GM23338 (cell line): Measurements from ENCODE around the gene TFAP2A. TPM values are rescaled to one million over a fixed set of nuclear protein-coding genes. Genes with fewer than 3 reads are reported as not detected.
A peak's percentile ranks its signal among the peaks of the same experiment; 100 is the strongest.

Experiments used
- ATAC-seq: fragments of 200-7000 bp; cut with Tn5 transposase; 3 replicates; pipeline ENCODE4 v1.9.1; 2020
- DNase-seq: peaks from one replicate; pipeline ENCODE4 v3.0.0-alpha.2; 2015; ENCODE audit warnings: low spot score
- H2AFZ ChIP-seq: fragments of 200-600 bp; sonication (generic); 2 replicates; pipeline ENCODE4 v1.8.0; 2016; ENCODE audit warnings: antibody characterized with exemption, mild to moderate bottlenecking, moderate library complexity
- H3F3A ChIP-seq: fragments of 200-600 bp; sonication (generic); replicated peaks from 2 replicates; pipeline ENCODE4 v1.8.0; 2017; ENCODE audit warnings: antibody characterized with exemption, mixed run types, low read depth
- H3K27ac ChIP-seq: fragments of 200-600 bp; sonication (generic); 2 replicates; pipeline ENCODE4 v1.6.1; 2016; ENCODE audit warnings: low read depth
- H3K27me3 ChIP-seq: fragments of 200-600 bp; sonication (generic); 2 replicates; pipeline ENCODE4 v1.8.0; 2016; ENCODE audit warnings: mild to moderate bottlenecking, mixed run types, moderate library complexity; ENCODE audit not compliant: insufficient read depth
- H3K36me3 ChIP-seq: fragments of 200-600 bp; sonication (generic); 2 replicates; pipeline ENCODE4 v1.8.0; 2016; ENCODE audit warnings: mild to moderate bottlenecking; ENCODE audit not compliant: insufficient read depth
- H3K4me1 ChIP-seq: fragments of 200-600 bp; sonication (generic); 2 replicates; pipeline ENCODE4 v1.8.0; 2016; ENCODE audit warnings: mild to moderate bottlenecking, moderate library complexity; ENCODE audit not compliant: insufficient read depth
- H3K4me2 ChIP-seq: fragments of 200-600 bp; sonication (generic); 2 replicates; pipeline ENCODE4 v1.7.1; 2017; ENCODE audit warnings: mixed run types
- H3K4me3 ChIP-seq: fragments of 200-600 bp; sonication (generic); 2 replicates; pipeline ENCODE4 v1.6.1; 2016; ENCODE audit warnings: mixed run types
- H3K79me2 ChIP-seq: fragments of 200-600 bp; sonication (generic); replicated peaks from 2 replicates; pipeline ENCODE4 v1.8.0; 2017; ENCODE audit warnings: mild to moderate bottlenecking; ENCODE audit not compliant: insufficient read depth
- H3K9me2 ChIP-seq: fragments of 200-600 bp; sonication (generic); 2 replicates; pipeline ENCODE4 v1.8.0; 2017; ENCODE audit not compliant: insufficient read depth
- H4K20me1 ChIP-seq: fragments of 200-600 bp; sonication (generic); replicated peaks from 2 replicates; pipeline ENCODE4 v1.8.0; 2017; ENCODE audit warnings: mild to moderate bottlenecking; ENCODE audit not compliant: insufficient read depth
- H3K27ac Mint-ChIP-seq: 2 replicates; pipeline ENCODE4 v1.8.0; 2020; ENCODE audit warnings: inconsistent platforms, mild to moderate bottlenecking, moderate library complexity, mixed read lengths
- H3K27me3 Mint-ChIP-seq: 3 replicates; pipeline ENCODE4 v1.8.0; 2022; ENCODE audit warnings: low read depth, mild to moderate bottlenecking, moderate library complexity, mixed read lengths, inconsistent platforms; ENCODE audit not compliant: insufficient read depth, poor library complexity
- H3K36me3 Mint-ChIP-seq: 3 replicates; pipeline ENCODE4 v1.8.0; 2021; ENCODE audit warnings: low read depth, mild to moderate bottlenecking, inconsistent platforms, moderate library complexity, mixed read lengths
- H3K4me1 Mint-ChIP-seq: 3 replicates; pipeline ENCODE4 v1.8.0; 2020; ENCODE audit warnings: mild to moderate bottlenecking, inconsistent platforms, mixed read lengths
- H3K4me3 Mint-ChIP-seq: 3 replicates; pipeline ENCODE4 v1.8.0; 2021; ENCODE audit warnings: moderate library complexity, mild to moderate bottlenecking, inconsistent platforms, mixed read lengths
- H3K9me3 Mint-ChIP-seq: 3 replicates; pipeline ENCODE4 v1.8.0; 2020; ENCODE audit warnings: moderate library complexity, mild to moderate bottlenecking, inconsistent platforms, mixed read lengths
- ETS1 ChIP-seq: IDR thresholded peaks from 2 replicates; pipeline ENCODE4 v1.6.1; 2016; ENCODE audit warnings: antibody characterized with exemption
- EZH2 ChIP-seq: fragments of 200-600 bp; sonication (generic); IDR thresholded peaks from one replicate; pipeline ENCODE4 v1.8.0; 2017; ENCODE audit warnings: antibody characterized with exemption, mild to moderate bottlenecking, low read depth; ENCODE audit not compliant: unreplicated experiment
- EZH2phosphoT487 ChIP-seq: fragments of 200-600 bp; sonication (generic); IDR thresholded peaks from one replicate; pipeline ENCODE4 v1.8.1; 2018; ENCODE audit warnings: antibody characterized with exemption; ENCODE audit not compliant: unreplicated experiment
- POLR2AphosphoS5 ChIP-seq: IDR thresholded peaks from 2 replicates; pipeline ENCODE4 v1.6.1; 2016; ENCODE audit warnings: antibody characterized with exemption, low read depth
- REST ChIP-seq: IDR thresholded peaks from one replicate; pipeline ENCODE4 v1.6.1; 2018; ENCODE audit warnings: antibody characterized with exemption; ENCODE audit not compliant: unreplicated experiment
- ZNF331 ChIP-seq: fragments of 250-450 bp; sonication (Bioruptor Pico); IDR thresholded peaks from 2 replicates; pipeline ENCODE4 v1.5.0; 2020; ENCODE audit warnings: low read depth, mild to moderate bottlenecking, moderate library complexity
- polyA plus RNA-seq: library from polyadenylated mRNA; unstranded; fragments of >200 nt; fragmentation: Nextera tagmentation; extraction: Ambion mirVana; gene quantifications from 2 replicates; pipeline ENCODE4 v1.2.1, GENCODE V29; 2016
- total RNA-seq: library from RNA; depleted of rRNA; stranded (reverse); fragments of >200 nt; shearing (Covaris generic); gene quantifications from 2 replicates; pipeline ENCODE4 v1.2.3, GENCODE V29; 2014
- TF ChIP-seq, protein P1 (sequence below): fragments of 250-450 bp; sonication (Bioruptor Pico); IDR thresholded peaks from 2 replicates; pipeline ENCODE4 v1.5.0; 2020; ENCODE audit warnings: mild to moderate bottlenecking, moderate library complexity

TFAP2A gene
- total and polyA plus RNA-seq, 2 experiments from 2014 or later = not detected

DNA sequence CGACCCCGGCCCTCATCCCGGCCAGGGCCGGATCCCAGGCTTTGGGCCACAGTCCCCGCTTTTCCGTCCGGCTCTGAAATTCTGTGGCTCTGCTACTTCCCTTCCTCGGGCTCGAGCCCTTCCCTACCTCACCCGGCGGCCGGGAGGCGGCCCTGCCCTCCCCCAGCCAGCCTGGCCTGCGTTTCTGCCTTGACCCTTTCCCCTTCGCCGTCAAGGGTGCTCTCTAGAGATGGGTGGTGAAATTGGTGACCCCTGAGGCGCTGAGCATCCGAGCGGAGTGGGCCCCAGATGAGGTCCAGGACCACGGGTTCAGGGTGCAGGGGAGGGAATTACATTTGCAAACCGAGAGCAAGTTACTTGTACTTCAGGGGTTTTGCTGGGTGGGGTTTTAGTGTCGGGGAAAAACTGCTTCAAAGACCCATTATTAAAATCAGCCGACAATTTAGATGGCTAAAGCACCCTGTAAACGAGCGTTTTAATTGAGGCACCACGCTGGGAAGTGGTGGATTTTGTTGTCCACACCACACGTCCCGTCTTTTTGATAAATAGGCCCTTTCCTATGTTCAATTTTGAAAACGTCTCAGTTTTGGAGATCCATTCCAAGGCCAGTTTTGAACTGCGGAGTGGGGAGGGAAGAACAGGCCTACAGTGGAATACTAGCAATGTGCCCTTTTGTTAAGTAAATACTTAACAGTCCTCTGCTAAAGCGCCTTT is 9.9 kb downstream of the TFAP2A start:
- Histone ChIP-seq H3K27ac (peak overlapping the region; percentile 21; the same call in 1 of the 2 replicates), H3K27me3 (peaks cover 90% of the 10 kb centered on the region), H3K79me2 (no peaks in the 10 kb centered on the region), H3F3A (peaks cover 20% of the 10 kb centered on the region; the same call in 1 of the 2 replicates), H3K4me3 (peak overlapping the region; percentile 67), H3K36me3 (no peaks in the 10 kb centered on the region), H3K4me1 (peaks cover 85% of the 10 kb centered on the region), H3K9me2 (no peaks in the 10 kb centered on the region), H2AFZ (peak overlapping the region; percentile 45), H4K20me1 (no peaks in the 10 kb centered on the region), H3K4me2 (peak overlapping the region; percentile 85)
- Mint-ChIP-seq H3K27me3 (peaks cover 95% of the 10 kb centered on the region), H3K36me3 (no peaks in the 10 kb centered on the region), H3K4me1 (peaks cover 69% of the 10 kb centered on the region), H3K9me3 (peaks cover 4% of the 10 kb centered on the region; the same call in 1 of the 3 replicates), H3K27ac (no peak overlapping the region), H3K4me3 (peak overlapping the region; percentile 89)
- peak; percentile 34 for ATAC-seq
- peak; percentile 60 for DNase-seq
- TF ChIP-seq EZH2 = peak; percentile 40
- TF ChIP-seq EZH2phosphoT487 = no peak
- TF ChIP-seq ETS1 = no peak

DNA sequence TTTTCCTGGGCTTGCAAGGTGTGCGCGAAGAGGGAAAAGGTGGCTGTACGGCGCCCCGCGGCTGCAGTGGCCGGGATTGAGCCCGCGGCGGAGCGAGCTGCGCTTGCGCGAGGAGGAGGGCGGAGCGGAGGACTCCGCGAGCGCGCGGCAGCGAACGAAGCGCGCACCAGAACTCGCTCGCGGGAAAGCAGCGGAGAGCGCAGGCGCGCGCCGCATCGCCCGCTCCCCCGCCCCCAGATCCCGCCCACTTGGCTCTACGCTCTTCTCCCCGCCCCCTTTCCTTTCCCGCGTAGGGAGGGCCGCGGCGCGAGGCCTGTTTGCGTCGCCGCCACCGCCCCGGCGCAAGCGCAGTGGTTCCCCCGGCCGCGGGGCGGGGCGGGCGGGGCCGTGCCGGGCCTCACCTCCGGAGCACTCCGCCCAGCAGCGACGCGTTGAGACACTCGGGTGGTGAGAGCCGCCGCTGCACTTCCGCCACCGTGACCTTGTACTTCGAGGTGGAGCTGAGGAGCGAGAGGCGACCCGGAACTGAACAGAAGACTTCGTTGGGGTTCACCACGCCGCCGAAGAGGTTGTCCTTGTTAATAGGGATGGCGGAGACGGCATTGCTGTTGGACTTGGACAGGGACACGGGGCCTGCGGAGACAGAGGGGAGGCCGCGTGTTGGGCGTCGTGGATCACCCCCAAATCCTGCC is 10.6 kb downstream of the TFAP2A start:
- DNase-seq (peak; percentile 98), ATAC-seq (peak; percentile 91)
- Histone ChIP-seq H2AFZ (peak overlapping the region; percentile 87), H3K4me3 (peak overlapping the region; percentile 67), H3K9me2 (no peaks in the 10 kb centered on the region), H3K27ac (peak overlapping the region; percentile 21; the same call in 1 of the 2 replicates), H3K36me3 (no peaks in the 10 kb centered on the region), H4K20me1 (no peaks in the 10 kb centered on the region), H3K4me2 (peak overlapping the region; percentile 85), H3K27me3 (peaks cover 90% of the 10 kb centered on the region), H3K4me1 (peaks cover 86% of the 10 kb centered on the region), H3F3A (peaks cover 16% of the 10 kb centered on the region; the same call in 1 of the 2 replicates), H3K79me2 (no peaks in the 10 kb centered on the region)
- H3K27ac Mint-ChIP-seq = peak overlapping the region; percentile 87; the same call in 1 of the 2 replicates
- H3K9me3 Mint-ChIP-seq = peaks cover under 1% of the 10 kb centered on the region; the same call in 1 of the 3 replicates
- peaks cover 95% of the 10 kb centered on the region for H3K27me3 Mint-ChIP-seq
- H3K4me3 Mint-ChIP-seq = peak overlapping the region; percentile 89
- H3K36me3 Mint-ChIP-seq = no peaks in the 10 kb centered on the region
- H3K4me1 Mint-ChIP-seq = peaks cover 67% of the 10 kb centered on the region
- TF ChIP-seq REST = peak; percentile 20
- no peak for TF ChIP-seq EZH2
- peak; percentile 69; the same call in 1 of the 2 replicates for TF ChIP-seq POLR2AphosphoS5
- TF ChIP-seq, protein P1, sequence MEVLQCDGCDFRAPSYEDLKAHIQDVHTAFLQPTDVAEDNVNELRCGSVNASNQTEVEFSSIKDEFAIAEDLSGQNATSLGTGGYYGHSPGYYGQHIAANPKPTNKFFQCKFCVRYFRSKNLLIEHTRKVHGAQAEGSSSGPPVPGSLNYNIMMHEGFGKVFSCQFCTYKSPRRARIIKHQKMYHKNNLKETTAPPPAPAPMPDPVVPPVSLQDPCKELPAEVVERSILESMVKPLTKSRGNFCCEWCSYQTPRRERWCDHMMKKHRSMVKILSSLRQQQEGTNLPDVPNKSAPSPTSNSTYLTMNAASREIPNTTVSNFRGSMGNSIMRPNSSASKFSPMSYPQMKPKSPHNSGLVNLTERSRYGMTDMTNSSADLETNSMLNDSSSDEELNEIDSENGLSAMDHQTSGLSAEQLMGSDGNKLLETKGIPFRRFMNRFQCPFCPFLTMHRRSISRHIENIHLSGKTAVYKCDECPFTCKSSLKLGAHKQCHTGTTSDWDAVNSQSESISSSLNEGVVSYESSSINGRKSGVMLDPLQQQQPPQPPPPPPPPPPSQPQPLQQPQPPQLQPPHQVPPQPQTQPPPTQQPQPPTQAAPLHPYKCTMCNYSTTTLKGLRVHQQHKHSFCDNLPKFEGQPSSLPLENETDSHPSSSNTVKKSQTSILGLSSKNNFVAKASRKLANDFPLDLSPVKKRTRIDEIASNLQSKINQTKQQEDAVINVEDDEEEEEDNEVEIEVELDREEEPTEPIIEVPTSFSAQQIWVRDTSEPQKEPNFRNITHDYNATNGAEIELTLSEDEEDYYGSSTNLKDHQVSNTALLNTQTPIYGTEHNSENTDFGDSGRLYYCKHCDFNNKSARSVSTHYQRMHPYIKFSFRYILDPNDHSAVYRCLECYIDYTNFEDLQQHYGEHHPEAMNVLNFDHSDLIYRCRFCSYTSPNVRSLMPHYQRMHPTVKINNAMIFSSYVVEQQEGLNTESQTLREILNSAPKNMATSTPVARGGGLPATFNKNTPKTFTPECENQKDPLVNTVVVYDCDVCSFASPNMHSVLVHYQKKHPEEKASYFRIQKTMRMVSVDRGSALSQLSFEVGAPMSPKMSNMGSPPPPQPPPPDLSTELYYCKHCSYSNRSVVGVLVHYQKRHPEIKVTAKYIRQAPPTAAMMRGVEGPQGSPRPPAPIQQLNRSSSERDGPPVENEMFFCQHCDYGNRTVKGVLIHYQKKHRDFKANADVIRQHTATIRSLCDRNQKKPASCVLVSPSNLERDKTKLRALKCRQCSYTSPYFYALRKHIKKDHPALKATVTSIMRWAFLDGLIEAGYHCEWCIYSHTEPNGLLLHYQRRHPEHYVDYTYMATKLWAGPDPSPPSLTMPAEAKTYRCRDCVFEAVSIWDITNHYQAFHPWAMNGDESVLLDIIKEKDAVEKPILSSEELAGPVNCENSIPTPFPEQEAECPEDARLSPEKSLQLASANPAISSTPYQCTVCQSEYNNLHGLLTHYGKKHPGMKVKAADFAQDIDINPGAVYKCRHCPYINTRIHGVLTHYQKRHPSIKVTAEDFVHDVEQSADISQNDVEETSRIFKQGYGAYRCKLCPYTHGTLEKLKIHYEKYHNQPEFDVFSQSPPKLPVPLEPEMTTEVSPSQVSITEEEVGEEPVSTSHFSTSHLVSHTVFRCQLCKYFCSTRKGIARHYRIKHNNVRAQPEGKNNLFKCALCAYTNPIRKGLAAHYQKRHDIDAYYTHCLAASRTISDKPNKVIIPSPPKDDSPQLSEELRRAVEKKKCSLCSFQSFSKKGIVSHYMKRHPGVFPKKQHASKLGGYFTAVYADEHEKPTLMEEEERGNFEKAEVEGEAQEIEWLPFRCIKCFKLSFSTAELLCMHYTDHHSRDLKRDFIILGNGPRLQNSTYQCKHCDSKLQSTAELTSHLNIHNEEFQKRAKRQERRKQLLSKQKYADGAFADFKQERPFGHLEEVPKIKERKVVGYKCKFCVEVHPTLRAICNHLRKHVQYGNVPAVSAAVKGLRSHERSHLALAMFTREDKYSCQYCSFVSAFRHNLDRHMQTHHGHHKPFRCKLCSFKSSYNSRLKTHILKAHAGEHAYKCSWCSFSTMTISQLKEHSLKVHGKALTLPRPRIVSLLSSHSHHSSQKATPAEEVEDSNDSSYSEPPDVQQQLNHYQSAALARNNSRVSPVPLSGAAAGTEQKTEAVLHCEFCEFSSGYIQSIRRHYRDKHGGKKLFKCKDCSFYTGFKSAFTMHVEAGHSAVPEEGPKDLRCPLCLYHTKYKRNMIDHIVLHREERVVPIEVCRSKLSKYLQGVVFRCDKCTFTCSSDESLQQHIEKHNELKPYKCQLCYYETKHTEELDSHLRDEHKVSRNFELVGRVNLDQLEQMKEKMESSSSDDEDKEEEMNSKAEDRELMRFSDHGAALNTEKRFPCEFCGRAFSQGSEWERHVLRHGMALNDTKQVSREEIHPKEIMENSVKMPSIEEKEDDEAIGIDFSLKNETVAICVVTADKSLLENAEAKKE (CRISPR knock-in tag) = no peak
- no peak for TF ChIP-seq ZNF331 (CRISPR knock-in tag)
